Gastroesophageal sphincter (tissue), 4 donors: ENCODE measurements around the gene DAB1. TPM values are rescaled to one million over a fixed set of nuclear protein-coding genes. Genes with fewer than 3 reads are reported as not detected.

Experiments
- ATAC-seq: fragments of 150-250 bp; one replicate; pipeline ENCODE4 v1.9.1; 2016; ENCODE audit warnings: mild to moderate bottlenecking, moderate library complexity
- H3K27ac ChIP-seq, 4 donors: fragments of 200-600 bp; sonication (generic) in 3 of 4; 1 replicate in 3 of 4; 2 replicates in 1 of 4; pipeline ENCODE4 v1.5.1; 2016 to 2019
- H3K27me3 ChIP-seq: fragments of 200-600 bp; sonication (generic); one replicate; pipeline ENCODE4 v1.5.1; 2019
- H3K36me3 ChIP-seq, 2 donors: fragments of 200-600 bp; sonication (generic); one replicate each; pipeline ENCODE4 v1.5.1; 2019; ENCODE audit warnings: control low read depth in 1 of 2
- H3K4me1 ChIP-seq, 3 donors: fragments of 200-600 bp; sonication (generic); 1 replicate in 2 of 3; 2 replicates in 1 of 3; pipeline ENCODE4 v1.5.1; 2016 to 2019; ENCODE audit warnings: control low read depth in 2 of 3
- H3K4me3 ChIP-seq, 2 donors: fragments of 200-600 bp; sonication (generic); one replicate each; pipeline ENCODE4 v1.5.1; 2019; ENCODE audit warnings: mild to moderate bottlenecking in 1 of 2, moderate library complexity in 1 of 2
- H3K9me3 ChIP-seq, 3 donors: fragments of 200-600 bp; sonication (generic); one replicate each; pipeline ENCODE4 v1.5.1; 2017 to 2019; ENCODE audit warnings: control low read depth in 2 of 3
- CTCF ChIP-seq, 4 experiments: fragments of 200-600 bp in 2 of 4; fragments of 450-650 bp in 2 of 4; sonication (generic) in 1 of 4; IDR thresholded peaks; one replicate each; pipeline ENCODE4 v1.5.1; 2017 to 2019; ENCODE audit warnings: antibody characterized with exemption in 4 of 4, mild to moderate bottlenecking in 2 of 4, moderate library complexity in 2 of 4
- EP300 ChIP-seq: sonication (generic); formaldehyde crosslinking; IDR thresholded peaks from one replicate; pipeline ENCODE4 v1.6.1; 2017; ENCODE audit warnings: antibody characterized with exemption, mild to moderate bottlenecking
- POLR2A ChIP-seq, 2 donors: fragments of 450-650 bp; IDR thresholded peaks; one replicate each; pipeline ENCODE4 v1.6.1; 2017; ENCODE audit warnings: antibody characterized with exemption in 2 of 2, mild to moderate bottlenecking in 2 of 2, moderate library complexity in 1 of 2
- POLR2AphosphoS5 ChIP-seq: sonication (generic); formaldehyde crosslinking; IDR thresholded peaks from one replicate; pipeline ENCODE4 v1.6.1; 2017; ENCODE audit warnings: antibody characterized with exemption
- WGBS, 2 donors: methylation state at CpG; one replicate each; pipeline ENCODE4 v1.1.5; 2018; ENCODE audit warnings: low coverage in 1 of 2; 5-methylcytosine and 5-hydroxymethylcytosine counted together
- total RNA-seq, 4 donors: library from RNA; depleted of rRNA; stranded (reverse); fragments of >200 nt; gene quantifications; one replicate each; pipeline ENCODE4 v1.1.0, GENCODE V29; 2016

Gene DAB1
- total RNA-seq, 4 donors from 2014 or later: 0.47 to 1.6 (median 1.1) TPM

DNA sequence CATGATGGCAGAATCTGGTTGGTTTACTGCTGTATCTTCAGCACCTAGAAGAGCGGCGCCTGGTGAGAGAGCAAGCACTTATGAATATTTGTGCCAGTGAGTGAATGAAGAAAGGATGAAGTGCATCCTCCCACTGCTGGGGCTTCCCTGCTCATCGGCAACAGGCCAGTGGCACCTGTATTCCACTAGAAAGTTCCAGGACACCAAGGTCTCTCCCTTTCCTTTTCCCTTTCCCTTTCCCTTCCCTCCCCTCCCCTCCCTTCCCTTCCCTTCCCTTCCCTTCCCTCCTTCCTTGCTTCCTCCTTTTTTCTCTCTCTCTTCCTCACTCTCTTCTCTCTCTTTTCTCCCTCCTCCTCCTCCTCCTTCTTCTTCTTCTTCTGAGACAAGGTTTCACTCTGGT is 86.2 kb downstream of the DAB1 start:
- H3K36me3 ChIP-seq: no peaks in the 10 kb centered on the region
- TF ChIP-seq POLR2AphosphoS5 (no peak), POLR2A (IDR thresholded peaks at IDR 0.05) (no peak), EP300 (no peak), CTCF (IDR thresholded peaks at IDR 0.05) (no peak)
- no peaks in the 10 kb centered on the region for H3K4me1 ChIP-seq
- no peak overlapping the region for H3K27ac ChIP-seq
- WGBS, 2 donors: 67 to 81% methylated on average over 1 to 3 of the region's 3 CpGs
- ATAC-seq: no peak
- H3K27me3 ChIP-seq: no peaks in the 10 kb centered on the region
- H3K9me3 ChIP-seq: no peaks in the 10 kb centered on the region
- no peak overlapping the region for H3K4me3 ChIP-seq

DNA sequence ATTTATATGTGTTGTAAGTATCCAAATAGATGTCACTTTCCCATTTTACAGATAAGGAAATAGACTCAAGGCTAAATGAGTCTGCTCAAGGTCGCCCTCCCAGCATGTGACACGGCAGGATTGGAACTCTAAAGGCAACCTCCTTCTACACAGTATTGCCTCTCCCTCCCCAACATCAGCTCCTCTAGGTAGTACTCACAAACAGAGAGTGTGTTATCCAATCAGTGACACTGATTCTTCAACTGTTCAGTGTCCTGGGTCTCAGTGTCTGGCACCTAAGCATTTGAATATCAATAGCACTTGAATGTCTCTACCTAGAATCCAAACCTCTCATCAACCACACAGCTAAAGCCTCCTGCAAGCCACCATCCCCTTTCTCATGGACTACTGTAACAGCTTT is 87.1 kb downstream of the DAB1 start:
- H3K4me3 ChIP-seq: no peak overlapping the region
- no peaks in the 10 kb centered on the region for H3K27me3 ChIP-seq
- H3K4me1 ChIP-seq: no peaks in the 10 kb centered on the region
- H3K36me3 ChIP-seq: no peaks in the 10 kb centered on the region
- 17 to 25% methylated on average over 1 to 2 of the region's 2 CpGs for WGBS, 2 donors
- TF ChIP-seq POLR2A (IDR thresholded peaks at IDR 0.05) (no peak), POLR2AphosphoS5 (no peak), CTCF (IDR thresholded peaks at IDR 0.05) (no peak), EP300 (no peak)
- no peak overlapping the region for H3K27ac ChIP-seq
- peaks cover 0 to under 1% (median 0%) of the 10 kb centered on the region in 3 donors for H3K9me3 ChIP-seq
- no peak for ATAC-seq

DNA sequence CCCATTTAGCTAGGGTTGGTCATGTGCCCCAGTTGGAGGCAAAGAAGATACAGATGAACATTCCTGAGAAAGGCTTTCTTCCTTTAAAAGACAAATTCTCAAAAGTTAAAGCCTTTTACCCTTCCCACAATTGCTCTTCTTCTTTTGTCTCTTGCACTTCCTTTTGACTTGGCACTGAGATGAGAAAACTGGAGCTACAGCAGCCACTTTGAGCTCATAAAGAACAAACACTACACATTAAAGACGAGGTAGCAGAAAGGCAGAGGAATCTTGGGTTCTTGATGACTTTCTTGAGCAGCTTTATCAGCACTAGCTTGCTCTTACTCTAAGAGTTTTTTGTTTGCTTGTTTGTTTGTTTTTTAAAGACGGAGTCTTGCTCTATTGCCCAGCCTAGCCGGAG is 92.2 kb downstream of the DAB1 start:
- WGBS, 2 donors: 94 to 100% methylated on average over 1 to 2 of the region's 3 CpGs
- Histone ChIP-seq H3K4me3 (no peak overlapping the region), H3K27ac (no peak overlapping the region), H3K36me3 (no peaks in the 10 kb centered on the region), H3K27me3 (no peaks in the 10 kb centered on the region), H3K9me3 (peaks cover 0 to 5% (median 0%) of the 10 kb centered on the region in 3 donors), H3K4me1 (peaks cover 0 to 5% (median 0%) of the 10 kb centered on the region in 3 donors)
- no peak for ATAC-seq
- TF ChIP-seq EP300: no peak
- TF ChIP-seq CTCF (IDR thresholded peaks at IDR 0.05): no peak
- no peak for TF ChIP-seq POLR2AphosphoS5
- TF ChIP-seq POLR2A (IDR thresholded peaks at IDR 0.05): no peak

- H3K4me3 ChIP-seq: no peak overlapping the region
- no peaks in the 10 kb centered on the region for H3K36me3 ChIP-seq
- no peaks in the 10 kb centered on the region for H3K27me3 ChIP-seq
- H3K27ac ChIP-seq: no peak overlapping the region
- peaks cover 0 to 5% (median 0%) of the 10 kb centered on the region in 3 donors for H3K4me1 ChIP-seq
- no peak for ATAC-seq
- WGBS, 2 donors: 20 to 36% methylated on average over 1 of the region's 1 CpG
- TF ChIP-seq POLR2AphosphoS5 (no peak), EP300 (no peak), POLR2A (IDR thresholded peaks at IDR 0.05) (no peak), CTCF (IDR thresholded peaks at IDR 0.05) (no peak)
- H3K9me3 ChIP-seq: peaks cover 0 to 5% (median 0%) of the 10 kb centered on the region in 3 donors
Measured at GRCh38 chr1:57329937-57330336, 93.9 kb downstream of the DAB1 start.

DNA sequence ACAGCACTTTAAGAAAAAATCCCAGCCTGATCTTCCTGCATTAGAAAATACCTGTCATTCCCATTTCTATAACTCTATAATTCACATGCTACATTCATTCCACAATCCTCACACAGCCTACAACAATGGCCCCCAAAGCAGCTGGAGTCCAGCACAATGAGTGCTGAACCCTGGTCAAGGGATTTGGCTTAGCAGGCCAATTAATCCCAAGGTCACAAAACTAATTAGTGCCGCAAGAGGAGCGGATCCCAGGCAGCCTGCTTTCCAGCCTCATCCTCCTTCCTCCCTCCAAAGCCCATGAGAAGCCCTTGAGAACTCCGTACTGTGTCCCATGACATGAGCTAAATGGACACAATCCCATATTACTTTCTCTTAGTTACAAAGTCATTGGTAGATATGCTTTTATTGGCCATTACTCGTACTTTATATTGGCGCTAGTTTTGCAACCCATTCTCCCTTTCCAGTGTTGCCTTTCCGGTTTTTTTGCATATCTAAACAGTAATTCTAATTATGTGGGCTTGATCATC is 94.8 kb downstream of the DAB1 start:
- 80 to 91% methylated on average over 4 to 6 of the region's 6 CpGs for WGBS, 2 donors
- ATAC-seq: no peak

More for the DNA sequence above, 94.8 kb downstream of the DAB1 start:
- H3K36me3 ChIP-seq: no peaks in the 10 kb centered on the region
- H3K27me3 ChIP-seq: no peaks in the 10 kb centered on the region
- TF ChIP-seq POLR2A (IDR thresholded peaks at IDR 0.05) (no peak), CTCF (IDR thresholded peaks at IDR 0.05) (no peak), POLR2AphosphoS5 (no peak), EP300 (no peak)
- peaks cover 0 to 5% (median 0%) of the 10 kb centered on the region in 3 donors for H3K9me3 ChIP-seq
- peaks cover 0 to 5% (median 0%) of the 10 kb centered on the region in 3 donors for H3K4me1 ChIP-seq
- H3K4me3 ChIP-seq: no peak overlapping the region
- H3K27ac ChIP-seq: no peak overlapping the region
